Activated CD8-positive, alpha-beta memory T cell treated with anti-CD3 and anti-CD28 coated beads for 1 hour (primary cell): ENCODE measurements around the gene SLIT3.

Experiments used
- DNase-seq, 2 donors: peaks; one replicate each; pipeline ENCODE4 v3.0.0-alpha.2; 2020; ENCODE audit warnings: low read depth in 1 of 2; ENCODE audit errors: extremely low read depth in 1 of 2

Gene SLIT3

GRCh38 chr5:168908207-168908606 lies 392.7 kb downstream of the SLIT3 start:
- no peak for DNase-seq

- DNase-seq = no peak
These were observed 397.9 kb downstream of the SLIT3 start for GRCh38 chr5:168903061-168903460.

GRCh38 chr5:168899673-168900072 lies 401.3 kb downstream of the SLIT3 start:
- DNase-seq = no peak

- no peak for DNase-seq
These were observed 401.7 kb downstream of the SLIT3 start for GRCh38 chr5:168899264-168899663.

GRCh38 chr5:168898247-168898911 lies 402.6 kb downstream of the SLIT3 start:
- no peak for DNase-seq

- no peak for DNase-seq
These were observed 403.4 kb downstream of the SLIT3 start for GRCh38 chr5:168897387-168898122.

- DNase-seq = no peak
These were observed 405.5 kb downstream of the SLIT3 start for GRCh38 chr5:168895295-168896071.

- DNase-seq = no peak
These were observed 407.7 kb downstream of the SLIT3 start for GRCh38 chr5:168893283-168893682.

GRCh38 chr5:168892618-168893186 lies 408.2 kb downstream of the SLIT3 start:
- no peak for DNase-seq

- no peak for DNase-seq
These were observed 409.8 kb downstream of the SLIT3 start for GRCh38 chr5:168890816-168891812.

- DNase-seq = no peak
These were observed 411.9 kb downstream of the SLIT3 start for GRCh38 chr5:168889039-168889438.

GRCh38 chr5:168887931-168888330 lies 413.0 kb downstream of the SLIT3 start:
- DNase-seq = no peak

GRCh38 chr5:168886157-168886556 lies 414.8 kb downstream of the SLIT3 start:
- no peak for DNase-seq

- no peak for DNase-seq
These were observed 415.4 kb downstream of the SLIT3 start for GRCh38 chr5:168885324-168886120.

GRCh38 chr5:168883991-168884390 lies 416.9 kb downstream of the SLIT3 start:
- no peak for DNase-seq

GRCh38 chr5:168883281-168883741 lies 417.6 kb downstream of the SLIT3 start:
- no peak for DNase-seq

GRCh38 chr5:168882283-168882682 lies 418.7 kb downstream of the SLIT3 start:
- no peak for DNase-seq

GRCh38 chr5:168881427-168882149 lies 419.4 kb downstream of the SLIT3 start:
- DNase-seq = no peak

GRCh38 chr5:168879929-168880328 lies 421.0 kb downstream of the SLIT3 start:
- DNase-seq = no peak
